HG03097 (cell line): ENCODE data around the gene IL2RG.

ENCODE experiments used
- ATAC-seq: cut with Tn5 transposase; IDR thresholded peaks from one replicate; pipeline ENCODE4 v1.9.1; 2021; ENCODE audit not compliant: unreplicated experiment, low FRiP score

IL2RG gene

DNA sequence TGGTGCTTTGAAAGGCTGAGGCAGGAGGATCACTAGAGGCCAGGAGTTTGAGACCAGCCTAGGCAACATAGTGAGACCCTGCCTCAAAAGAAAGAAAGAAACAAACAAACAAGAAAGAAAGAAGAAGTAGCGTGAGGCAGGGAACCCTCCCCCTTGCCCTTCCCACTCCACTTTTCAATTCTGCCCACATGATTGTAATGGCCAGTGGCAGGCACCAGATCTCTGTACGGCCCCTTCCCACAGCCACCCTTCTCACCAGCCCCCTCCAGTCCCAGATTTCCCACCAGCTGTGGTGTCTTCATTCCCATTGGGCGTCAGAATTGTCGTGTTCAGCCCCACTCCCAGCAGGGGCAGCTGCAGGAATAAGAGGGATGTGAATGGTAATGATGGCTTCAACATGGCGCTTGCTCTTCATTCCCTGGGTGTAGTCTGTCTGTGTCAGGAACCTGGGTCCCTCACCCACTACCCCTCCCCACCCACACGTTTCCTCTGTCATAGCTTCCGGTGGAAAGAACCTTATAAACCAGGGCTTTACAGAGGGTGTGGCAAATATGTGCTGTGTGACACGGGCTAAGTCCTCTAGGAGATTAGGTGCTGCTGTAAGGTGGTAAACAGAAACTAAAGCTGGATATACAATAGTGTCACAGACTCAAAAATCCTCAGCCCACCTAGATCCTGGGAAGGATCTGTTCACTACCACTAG, at the start of gene IL2RG:
TSS of gene IL2RG (minus strand) at position 437 of the 703 bp plus-strand sequence. CDS start at position 399, 38 bp downstream.
- ATAC-seq, result peak; percentile 77

DNA sequence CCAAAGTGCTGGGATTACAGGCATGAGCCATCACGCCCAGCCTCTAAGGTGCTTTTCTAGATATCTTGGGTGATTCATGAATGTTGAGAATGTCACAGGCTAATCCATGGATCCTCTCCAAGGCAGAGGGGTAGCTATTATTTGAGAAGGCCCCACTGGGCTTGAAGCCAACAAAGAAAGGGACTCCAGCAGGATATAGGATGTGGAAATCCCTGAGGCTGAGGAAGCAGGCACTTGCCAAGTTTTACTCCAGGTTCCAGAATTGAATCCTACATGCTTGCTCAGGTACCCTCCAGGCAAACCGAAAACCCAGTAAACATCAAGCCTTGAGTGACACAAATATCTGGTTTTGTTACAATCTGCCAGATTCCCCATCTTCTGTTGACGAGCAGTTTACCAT, 49.1 kb upstream of the IL2RG start:
- no peak for ATAC-seq

DNA sequence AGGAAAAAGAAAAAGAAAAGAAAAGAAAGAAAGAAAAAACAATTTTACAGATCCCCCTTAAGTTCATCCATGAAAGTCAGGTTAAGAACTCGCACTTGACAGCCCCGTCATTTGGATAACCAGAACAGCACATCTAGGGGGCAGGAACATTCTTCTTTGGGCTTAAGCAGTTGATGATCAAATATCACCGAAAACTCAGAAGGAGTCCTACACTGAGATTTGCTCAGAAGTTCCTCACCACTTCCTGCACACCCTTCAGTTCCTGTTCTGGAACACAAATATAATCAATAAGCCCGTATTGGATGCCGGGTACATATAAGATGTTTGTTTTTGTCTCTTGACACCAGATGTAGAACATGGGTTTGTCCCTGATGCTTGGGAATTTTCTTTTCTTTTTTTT, 48.0 kb upstream of the IL2RG start:
- ATAC-seq, result no peak

DNA sequence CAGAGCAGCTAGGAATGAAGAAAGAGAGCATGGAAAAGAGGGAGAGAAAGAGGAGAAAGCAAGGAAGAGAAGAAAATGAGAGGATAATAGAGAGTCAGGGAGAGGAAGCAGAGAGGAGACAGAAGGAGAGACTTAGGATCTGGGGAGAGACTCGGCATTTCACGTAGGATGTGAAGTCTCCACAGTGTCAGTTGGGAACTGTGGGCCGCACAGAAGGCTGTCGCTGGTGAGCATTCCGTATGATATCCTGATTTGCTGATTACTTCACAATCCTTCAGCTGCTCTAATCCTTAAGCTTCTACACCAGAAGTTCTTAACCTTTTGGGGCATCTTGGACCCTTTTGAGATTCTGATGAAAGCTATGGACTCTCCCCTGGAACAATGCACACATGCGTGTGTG, 47.2 kb upstream of the IL2RG start:
- no peak for ATAC-seq

DNA sequence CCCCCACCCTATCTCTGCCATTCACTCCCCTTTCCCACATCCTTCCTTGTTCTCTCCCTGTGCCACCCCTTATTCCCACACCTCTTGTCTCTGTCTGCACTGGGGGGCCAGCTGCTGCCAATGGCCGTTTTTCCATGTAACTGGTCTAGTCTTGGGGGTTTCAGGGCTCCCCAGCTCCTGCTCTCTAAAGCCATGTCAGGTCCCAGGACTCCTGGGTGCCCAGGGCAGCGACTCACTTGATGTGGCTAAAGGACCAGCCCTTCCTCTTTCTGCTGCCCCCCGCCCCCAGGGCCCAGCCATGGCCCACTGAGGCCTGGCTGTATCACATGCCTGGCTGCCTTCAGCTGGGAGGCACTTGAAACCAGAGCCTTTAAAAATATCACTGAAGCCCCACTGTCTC, 43.3 kb upstream of the IL2RG start:
- no peak for ATAC-seq

DNA sequence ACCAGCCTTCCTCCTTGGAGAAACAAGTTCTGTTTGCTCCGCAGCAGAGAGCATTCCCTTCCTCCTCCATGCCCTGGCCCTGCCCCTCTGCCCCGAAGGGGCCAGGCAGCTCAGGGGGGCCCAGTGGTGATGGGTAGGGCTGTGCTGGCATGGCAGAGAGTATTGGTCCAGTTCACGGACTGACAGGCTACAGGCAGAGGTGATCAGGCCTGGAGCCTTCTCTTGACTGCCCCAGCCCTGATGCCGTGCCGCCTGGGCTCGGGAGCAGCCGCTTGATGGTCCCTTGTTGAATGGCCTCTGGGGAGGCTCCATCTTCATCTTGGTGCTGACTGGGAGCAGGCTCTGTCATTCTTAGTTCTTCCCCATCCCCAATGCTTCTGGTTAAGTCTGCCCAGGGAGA, 42.8 kb upstream of the IL2RG start:
- ATAC-seq, result no peak

DNA sequence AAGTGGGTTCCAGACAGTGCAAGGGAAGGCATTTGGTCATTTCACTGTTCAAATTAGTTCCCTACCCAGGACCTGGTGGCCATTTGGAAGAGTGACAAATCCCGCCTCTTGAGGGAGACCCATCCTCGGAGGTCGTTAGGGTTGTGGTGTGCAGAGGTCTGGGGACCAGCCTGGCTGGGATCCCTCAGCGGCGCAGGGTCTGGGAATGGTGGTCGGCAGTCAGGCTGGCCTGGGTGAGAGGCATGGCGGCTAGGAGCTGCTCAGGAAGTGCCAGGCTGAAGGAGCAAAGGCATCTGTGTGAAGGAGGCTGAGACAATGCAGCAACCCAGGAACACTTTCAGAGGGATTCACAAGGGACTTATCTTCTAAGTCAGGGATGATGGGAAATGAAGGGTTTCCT, 40.0 kb upstream of the IL2RG start:
- no peak for ATAC-seq

DNA sequence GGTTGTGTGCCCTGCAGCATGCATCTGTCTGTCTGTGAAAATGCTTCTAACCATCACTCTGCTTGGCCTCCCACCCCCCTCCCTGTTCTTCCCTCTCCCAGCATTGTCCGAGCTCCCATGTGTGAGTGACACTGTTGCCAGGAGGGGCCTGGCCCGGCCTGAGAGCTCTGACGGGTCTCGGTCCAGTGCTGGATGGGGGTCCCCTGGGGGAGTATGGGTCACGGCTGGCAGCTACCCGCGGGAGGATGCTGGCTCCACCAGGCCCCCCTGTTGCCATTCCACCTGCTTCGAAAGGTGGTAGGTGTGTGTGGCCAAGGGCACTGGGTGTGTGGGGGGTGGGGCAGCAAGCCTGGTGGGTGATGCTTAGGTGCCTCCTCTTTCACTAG, 36.9 kb upstream of the IL2RG start:
- no peak for ATAC-seq

DNA sequence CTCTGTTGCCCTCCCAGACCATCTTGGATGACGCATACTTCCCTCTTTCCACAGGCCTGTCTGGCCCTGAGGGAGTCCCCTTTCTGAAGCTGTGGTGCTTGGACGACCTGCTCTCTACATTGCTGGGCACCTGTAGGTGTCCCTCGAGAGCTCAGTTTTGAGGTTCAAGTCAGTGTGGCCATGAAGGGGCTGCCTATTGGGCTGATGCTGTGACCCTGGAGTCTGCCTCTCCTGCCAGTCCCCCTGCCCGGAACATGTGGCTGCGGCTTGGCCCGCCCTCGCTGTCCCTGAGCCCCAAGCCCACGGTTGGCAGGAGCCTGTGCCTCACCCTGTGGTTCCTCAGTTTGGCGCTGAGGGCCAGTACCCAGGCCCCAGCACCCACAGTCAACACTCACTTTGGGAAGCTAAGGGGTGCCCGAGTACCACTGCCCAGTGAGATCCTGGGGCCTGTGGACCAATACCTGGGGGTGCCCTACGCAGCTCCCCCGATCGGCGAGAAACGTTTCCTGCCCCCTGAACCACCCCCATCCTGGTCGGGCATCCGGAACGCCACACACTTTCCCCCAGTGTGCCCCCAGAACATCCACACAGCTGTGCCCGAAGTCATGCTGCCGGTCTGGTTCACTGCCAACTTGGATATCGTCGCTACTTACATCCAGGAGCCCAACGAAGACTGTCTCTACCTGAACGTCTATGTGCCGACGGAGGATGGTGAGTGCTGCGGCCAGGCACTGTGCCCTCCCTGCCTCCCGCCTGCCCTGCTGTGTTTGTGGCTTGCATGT, 36.3 kb upstream of the IL2RG start:
- no peak for ATAC-seq

DNA sequence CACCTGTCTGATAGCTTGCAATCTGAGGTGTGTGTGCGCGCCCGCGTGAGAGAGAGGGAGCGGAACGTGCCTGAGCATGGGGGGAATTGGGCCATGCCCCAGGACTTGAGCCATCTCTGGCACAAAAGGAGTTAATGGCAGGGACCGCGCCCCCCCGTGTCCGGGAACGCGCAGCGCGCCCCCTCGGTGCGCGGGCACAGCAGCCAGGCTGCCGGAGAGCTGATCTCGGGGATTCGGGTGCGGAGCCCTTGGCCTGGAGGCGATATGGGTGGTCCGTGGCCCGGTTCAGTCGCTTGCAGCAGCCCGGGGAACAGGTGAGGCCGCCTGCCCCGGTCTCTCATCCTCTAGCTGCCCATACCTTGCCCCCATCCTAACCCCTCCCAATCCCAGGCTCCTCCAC, 33.3 kb upstream of the IL2RG start, which contains the start of gene NLGN3:
TSS of gene NLGN3 (plus strand) at position 191 of the 400 bp plus-strand sequence. CDS start 2,909 bp downstream, outside the sequence.
- no peak for ATAC-seq

DNA sequence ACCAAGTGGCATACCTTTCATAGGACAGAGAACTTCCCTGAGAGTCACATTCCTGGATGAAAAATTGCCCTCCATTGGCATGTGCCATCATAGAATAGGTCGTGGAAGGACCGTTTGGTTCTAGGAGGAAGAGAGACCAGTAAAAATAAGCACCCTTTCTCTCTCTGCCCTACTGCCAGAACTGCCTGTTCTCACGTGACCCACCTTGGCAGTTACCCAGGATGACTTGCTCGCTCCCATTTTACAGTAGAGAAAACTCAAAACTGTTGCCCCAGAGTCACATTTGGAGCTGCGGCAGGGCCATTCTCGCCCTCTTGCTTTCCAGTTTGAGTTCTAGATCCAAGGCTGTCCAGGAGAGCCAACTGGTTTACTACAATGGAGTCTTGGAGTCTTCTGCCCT, 32.1 kb upstream of the IL2RG start:
- ATAC-seq, result no peak

DNA sequence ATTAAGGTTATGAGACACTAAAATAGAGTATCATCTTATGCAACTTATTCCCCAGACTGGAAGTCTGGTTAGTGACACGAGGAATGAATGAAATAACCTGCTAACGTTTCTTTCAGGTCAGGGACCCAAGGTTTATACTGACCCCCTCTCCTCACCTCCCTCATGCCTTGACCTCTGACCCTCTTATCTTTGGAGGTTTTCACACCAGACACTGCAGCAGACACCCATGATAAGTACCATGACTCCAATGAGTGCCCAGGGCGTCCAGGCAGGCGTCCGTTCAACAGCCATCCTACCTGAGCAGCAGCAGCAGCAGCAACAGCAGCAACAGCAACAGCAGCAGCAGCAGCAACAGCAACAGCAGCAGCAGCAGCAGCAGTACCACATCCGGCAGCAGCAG, 29.1 kb upstream of the IL2RG start:
- ATAC-seq, result no peak

DNA sequence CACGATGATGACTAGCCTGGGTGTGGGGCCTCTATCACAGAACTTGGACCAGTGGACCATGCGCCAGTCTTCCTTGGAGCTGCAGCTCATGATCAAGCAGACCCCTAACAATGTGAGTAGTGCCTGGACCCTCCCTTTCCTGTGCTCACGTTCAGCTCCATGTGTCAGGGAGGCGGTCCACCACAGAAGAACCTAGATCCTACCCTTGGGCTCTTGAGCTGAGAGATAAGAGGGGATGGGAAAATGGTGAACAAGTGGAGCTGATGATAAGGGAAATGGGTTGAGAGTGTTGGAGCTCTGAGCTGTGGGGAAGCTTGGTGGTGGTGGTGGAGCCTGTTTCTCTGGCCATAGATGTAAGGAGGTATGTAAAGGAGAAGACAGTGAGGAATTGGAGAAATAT, 20.1 kb upstream of the IL2RG start:
- ATAC-seq, result no peak

DNA sequence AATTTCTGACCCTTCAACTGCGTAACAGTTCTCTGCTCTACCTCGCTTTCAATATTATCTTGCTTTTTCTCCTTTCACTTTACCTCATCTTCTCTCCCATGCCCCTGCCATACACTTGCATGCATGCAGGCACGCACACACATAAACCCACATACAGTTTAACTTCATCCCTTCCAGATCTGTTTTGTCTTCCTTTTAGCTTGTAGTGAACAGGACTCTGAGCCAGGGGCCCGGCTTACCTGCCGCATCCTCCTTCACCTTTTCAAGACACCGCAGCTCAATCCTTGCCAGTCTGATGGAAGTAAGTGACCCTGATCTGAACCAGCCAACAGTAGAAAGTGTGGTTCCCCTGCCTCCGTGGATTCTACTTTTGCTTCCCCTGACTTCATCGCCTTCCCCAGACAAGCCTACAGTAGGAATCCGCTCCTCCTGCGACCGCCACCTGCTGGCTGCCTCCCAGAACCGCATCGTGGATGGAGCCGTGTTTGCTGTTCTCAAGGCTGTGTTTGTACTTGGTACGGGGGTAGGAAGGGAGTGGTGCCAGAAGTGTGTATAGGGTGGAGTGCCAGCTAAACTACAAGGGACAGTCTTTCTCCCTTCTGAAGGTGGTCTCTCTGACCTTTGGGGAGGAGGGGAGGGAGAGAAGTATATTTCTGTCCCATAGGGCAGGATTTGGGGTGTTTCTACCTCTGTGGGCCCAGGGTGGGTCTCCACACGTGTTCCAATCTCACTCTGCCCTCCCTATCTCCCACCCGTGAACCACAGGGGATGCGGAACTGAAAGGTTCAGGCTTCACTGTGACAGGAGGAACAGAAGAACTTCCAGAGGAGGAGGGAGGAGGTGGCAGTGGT, 17.8 kb upstream of the IL2RG start:
- ATAC-seq, result peak; percentile 64

DNA sequence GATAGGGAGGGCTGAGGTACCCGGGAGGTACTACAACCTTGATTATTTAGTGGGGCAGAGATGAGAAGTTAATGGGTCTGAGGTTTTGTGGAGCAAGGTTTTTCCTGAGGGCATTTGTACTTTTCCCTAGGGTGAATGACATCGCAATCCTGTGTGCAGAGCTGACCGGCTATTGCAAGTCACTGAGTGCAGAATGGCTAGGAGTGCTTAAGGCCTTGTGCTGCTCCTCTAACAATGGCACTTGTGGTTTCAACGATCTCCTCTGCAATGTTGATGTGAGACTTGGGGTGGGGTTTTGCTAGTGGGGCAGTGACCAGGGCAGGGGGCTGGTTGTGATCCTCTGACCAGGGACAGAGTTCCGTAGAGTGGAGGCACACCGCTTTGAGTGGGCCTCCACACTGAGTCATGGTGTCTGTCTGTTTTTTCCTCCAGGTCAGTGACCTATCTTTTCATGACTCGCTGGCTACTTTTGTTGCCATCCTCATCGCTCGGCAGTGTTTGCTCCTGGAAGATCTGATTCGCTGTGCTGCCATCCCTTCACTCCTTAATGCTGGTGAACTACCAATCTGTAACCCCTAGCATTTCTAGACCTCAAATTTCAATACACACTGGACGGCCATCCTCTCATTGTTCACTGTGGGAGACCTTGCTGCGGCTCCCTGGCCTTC, 16.9 kb upstream of the IL2RG start:
- no peak for ATAC-seq

DNA sequence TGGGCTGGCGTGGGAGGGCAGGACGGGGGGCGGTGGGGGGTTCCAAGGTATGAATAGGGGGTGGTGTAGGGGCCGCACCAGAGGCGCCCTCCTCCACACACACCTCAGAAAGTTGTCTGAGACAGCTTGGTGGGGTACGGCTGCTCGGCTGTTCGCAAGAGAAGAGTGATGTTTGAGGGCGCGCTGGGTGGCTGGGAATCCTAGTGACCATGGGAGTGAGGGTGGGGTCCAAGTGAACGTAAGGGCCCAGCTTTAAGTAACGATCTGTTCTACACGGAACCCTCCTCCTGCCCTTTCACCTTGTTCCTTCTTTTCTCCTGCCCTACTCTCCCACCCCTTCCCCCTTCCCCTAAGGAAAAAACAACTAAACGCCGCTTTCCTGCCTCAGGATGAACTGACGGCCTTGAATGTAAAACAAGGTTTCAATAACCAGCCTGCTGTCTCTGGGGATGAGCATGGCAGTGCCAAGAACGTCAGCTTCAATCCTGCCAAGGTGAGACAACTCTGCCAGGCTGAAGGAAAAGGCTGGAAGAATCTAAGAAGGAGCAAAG, 7.7 kb upstream of the IL2RG start:
- no peak for ATAC-seq

DNA sequence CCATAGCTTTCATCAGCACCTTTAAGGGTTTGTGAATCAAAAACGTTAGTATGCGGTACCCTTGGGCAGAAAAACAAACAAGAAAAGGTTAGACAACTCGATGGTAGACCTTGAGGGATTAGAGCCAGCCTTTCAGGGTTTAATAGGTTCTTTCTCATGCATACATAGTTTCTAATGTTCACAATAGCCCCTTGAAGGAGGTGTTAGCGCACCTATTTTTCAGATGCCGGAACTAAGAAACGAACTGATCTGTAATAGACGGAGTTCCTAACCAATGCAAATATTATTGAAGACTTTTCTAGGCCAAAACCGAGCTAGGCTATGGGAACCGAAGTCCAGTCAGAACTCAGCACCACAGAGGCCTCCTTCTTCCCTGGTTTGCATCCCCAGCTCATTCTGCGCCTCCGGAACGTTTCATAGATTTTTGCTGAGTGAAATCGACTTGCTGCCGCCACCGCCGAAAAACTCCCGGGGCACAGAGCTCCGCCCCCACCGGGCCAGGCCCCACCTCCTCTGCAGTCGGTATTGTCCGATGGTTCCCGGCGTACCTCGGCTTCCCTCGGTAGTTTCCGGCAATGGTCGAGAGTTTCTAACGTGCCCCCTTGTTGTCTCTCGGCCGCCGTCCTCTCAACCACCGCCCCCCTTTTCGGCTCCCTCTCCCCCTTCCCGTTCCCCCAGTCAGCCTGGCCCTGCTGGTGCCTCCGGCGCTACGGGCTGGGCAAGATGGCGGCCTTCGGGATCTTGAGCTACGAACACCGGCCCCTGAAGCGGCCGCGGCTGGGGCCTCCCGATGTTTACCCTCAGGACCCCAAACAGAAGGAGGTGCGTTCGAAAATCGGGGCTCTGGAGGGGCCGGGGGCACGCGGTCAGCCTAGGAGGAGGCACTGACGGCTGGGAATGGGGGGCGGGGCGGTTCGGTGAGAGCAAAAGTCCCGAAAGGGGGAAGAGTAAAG, 6.9 kb upstream of the IL2RG start, which contains the start of gene MED12:
TSS of gene MED12 (plus strand) at position 565 of the 953 bp plus-strand sequence. CDS start at position 724, 159 bp downstream.
- peak; percentile 78 for ATAC-seq

DNA sequence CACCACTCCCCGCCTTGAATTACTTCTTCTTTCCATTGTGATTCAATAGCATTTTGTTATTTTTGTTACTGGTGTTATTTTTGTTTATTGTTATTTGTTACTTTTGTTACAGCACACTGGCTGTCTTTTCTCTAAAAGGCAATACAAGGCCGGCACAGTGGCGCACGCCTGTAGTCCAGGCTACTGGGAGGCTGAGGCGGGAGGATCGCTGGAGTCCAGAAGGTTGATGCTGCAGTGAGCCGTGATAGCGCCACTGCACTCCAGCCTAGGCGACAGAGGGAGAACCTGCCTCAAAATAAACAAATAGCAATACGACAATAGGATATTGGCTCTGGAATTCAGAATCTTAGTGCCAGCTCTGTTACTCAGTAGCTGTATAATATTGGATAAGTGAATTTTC, 6.0 kb upstream of the IL2RG start:
- no peak for ATAC-seq

DNA sequence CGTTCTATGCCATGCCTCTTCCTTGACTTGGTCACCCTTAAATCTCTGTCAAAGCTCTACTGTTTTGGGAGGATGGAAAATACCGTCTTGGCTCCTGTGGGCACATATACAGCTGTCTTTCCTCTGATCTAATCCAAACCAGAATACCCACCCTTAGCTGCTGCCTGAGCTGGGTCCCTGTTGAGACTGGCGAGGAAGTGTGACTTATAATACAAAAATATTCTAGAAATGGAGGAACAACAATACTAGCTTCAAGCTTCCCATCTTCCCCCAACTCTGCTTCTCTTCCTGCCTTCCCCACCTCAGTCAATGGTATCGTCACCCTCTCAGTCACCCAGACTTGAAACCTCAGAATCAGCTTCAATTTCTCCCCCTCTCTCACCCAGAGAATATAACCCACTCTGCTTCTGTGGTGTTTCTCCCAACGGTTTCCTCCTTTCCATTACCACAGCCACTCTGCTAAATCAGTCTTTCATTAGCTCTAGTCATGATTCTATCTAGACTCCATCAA, 599 bp upstream of the IL2RG start:
- ATAC-seq, result peak; percentile 4
